ENCODE data around the gene VEPH1. TPM values are rescaled to one million over a fixed set of nuclear protein-coding genes. Genes with fewer than 3 reads are reported as not detected.

VEPH1 gene
- total and polyA plus RNA-seq, 12 donors: 0.07 to 0.85 (median 0.56) TPM; not detected in 5

DNA sequence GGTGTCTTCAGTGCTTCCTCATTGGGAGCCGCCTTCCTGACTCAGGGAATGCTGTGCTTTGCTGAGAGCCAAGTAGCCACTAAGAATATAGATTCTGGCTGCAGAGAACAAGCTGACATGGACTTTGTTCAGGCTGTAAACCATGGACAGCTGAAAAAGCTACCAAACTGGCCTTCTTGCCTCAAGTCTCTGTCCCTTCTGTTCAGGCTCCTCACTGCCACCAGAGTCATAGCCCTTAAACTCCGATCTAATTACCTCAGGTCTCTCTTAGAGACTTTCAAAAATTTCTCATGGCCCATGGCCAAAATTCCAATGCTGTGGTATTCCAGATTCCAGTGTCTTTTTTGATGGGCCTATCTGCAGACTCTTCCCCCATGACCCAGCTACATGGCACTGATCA is 86.0 kb downstream of the VEPH1 start:
- ATAC-seq (no peak), DNase-seq (no peak)
- no peaks in the 10 kb centered on the region for H3K4me1 ChIP-seq
- no peak overlapping the region for H3K27ac ChIP-seq
- TF ChIP-seq, protein P1, sequence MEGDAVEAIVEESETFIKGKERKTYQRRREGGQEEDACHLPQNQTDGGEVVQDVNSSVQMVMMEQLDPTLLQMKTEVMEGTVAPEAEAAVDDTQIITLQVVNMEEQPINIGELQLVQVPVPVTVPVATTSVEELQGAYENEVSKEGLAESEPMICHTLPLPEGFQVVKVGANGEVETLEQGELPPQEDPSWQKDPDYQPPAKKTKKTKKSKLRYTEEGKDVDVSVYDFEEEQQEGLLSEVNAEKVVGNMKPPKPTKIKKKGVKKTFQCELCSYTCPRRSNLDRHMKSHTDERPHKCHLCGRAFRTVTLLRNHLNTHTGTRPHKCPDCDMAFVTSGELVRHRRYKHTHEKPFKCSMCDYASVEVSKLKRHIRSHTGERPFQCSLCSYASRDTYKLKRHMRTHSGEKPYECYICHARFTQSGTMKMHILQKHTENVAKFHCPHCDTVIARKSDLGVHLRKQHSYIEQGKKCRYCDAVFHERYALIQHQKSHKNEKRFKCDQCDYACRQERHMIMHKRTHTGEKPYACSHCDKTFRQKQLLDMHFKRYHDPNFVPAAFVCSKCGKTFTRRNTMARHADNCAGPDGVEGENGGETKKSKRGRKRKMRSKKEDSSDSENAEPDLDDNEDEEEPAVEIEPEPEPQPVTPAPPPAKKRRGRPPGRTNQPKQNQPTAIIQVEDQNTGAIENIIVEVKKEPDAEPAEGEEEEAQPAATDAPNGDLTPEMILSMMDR (IDR thresholded peaks at IDR 0.05): no peak
- intact Hi-C loops (cut with DNase I): no loop called here
- no peak overlapping the region for H3K4me3 ChIP-seq
- WGBS, 2 donors: 68 to 81% methylated on average over 2 of the region's 2 CpGs
- no peaks in the 10 kb centered on the region for H3K9me3 ChIP-seq
- H3K36me3 ChIP-seq: no peaks in the 10 kb centered on the region
- H3K27me3 ChIP-seq: no peaks in the 10 kb centered on the region

DNA sequence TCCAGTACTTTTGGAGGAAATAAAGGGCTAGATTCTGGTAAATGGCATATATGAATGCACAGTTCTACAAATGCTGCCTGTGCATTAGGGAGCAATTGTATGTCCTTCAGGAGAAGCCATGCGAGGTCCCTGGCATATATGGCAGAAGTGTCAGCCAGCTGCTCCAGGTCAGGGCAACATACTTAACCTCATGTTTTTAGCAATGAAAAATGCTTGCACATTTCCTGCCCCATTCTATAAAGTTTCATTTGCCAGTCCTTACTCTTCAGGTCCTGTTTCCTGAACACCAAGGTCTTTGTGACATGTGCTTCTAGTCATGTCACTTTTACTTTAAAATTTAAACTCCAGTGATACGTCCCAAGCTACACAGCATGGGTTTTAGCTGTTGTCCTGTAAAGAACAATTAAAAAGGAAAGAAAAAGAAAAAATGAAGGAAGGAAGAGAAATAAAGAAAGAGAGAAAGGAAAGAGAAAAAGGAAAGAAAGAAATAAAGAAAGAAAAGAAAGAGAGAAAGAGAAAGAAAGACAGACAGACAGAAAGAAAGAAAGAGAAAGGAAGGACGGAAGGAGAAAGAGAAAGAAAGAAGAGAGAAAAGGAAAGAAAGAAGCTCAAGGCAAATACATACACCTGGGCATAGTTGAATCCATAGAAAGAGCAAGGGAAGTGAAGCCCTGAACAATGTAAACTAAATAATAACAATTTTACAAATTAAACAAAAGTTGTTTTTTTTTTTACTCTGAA is 86.7 kb downstream of the VEPH1 start:
- ATAC-seq (no peak), DNase-seq (no peak)
- no peaks in the 10 kb centered on the region for H3K4me1 ChIP-seq
- 72 to 79% methylated on average over 3 of the region's 3 CpGs for WGBS, 2 donors
- H3K36me3 ChIP-seq: no peaks in the 10 kb centered on the region
- H3K4me3 ChIP-seq: no peak overlapping the region
- TF ChIP-seq, protein P1 (IDR thresholded peaks at IDR 0.05): no peak
- H3K27me3 ChIP-seq: no peaks in the 10 kb centered on the region
- no peak overlapping the region for H3K27ac ChIP-seq
- H3K9me3 ChIP-seq: no peaks in the 10 kb centered on the region
- intact Hi-C loops (cut with DNase I): no loop called here

DNA sequence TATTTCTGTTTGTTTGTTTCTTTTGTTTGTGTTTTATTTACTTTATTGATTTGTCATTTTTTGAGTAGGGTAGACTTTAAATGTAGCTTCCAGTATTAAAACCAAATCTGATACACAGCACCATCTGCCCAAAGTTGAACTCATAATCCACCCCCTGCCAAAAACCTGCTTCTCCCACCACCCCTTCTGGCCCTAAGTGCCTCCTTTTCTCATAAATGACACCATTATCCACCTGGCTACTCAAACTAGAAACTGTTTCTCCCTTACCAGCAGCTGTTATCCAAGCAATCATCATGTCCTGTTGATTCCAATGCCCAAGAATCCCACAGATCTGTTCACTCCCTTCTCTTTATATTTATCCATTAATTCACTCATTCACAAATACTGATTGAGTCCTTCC is 88.4 kb downstream of the VEPH1 start:
- no peaks in the 10 kb centered on the region for H3K9me3 ChIP-seq
- no peak overlapping the region for H3K4me3 ChIP-seq
- intact Hi-C loops (cut with DNase I): no loop called here
- no peaks in the 10 kb centered on the region for H3K36me3 ChIP-seq
- ATAC-seq (no peak), DNase-seq (no peak)
- TF ChIP-seq, protein P1 (IDR thresholded peaks at IDR 0.05): no peak
- no peaks in the 10 kb centered on the region for H3K4me1 ChIP-seq
- no peak overlapping the region for H3K27ac ChIP-seq
- no peaks in the 10 kb centered on the region for H3K27me3 ChIP-seq

DNA sequence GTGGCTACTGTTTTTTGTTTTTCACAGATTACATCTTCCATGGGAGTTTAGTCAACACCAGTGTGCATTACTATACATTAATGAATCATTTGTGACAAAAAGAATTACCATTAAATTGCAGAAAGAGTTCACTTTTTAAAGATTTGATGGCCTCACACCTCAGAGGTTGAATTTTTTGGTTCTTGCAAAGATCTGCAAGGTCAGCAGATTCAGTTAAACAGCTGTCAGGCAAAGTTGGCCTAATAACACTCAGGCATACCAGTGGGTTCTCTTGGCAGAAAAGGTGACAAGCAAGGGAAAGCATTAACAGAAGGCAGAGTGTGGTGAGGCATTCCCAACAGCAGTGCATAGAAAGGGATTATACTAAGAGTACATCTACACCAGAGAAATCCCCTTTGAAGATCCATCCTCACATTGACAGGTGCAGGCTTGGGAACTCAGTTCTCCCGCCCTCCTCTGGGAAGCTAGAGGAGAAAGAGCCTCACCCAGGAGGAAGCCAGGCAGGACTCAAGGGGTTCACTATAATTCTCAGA is 90.8 kb downstream of the VEPH1 start:
- no peaks in the 10 kb centered on the region for H3K9me3 ChIP-seq
- H3K27ac ChIP-seq: no peak overlapping the region
- H3K4me3 ChIP-seq: no peak overlapping the region
- intact Hi-C loops (cut with DNase I): no loop called here
- DNase-seq (no peak), ATAC-seq (no peak)
- WGBS, 2 donors: 79 to 87% methylated on average over 1 of the region's 1 CpG
- H3K27me3 ChIP-seq: no peaks in the 10 kb centered on the region
- no peaks in the 10 kb centered on the region for H3K4me1 ChIP-seq
- TF ChIP-seq, protein P1 (IDR thresholded peaks at IDR 0.05): no peak
- no peaks in the 10 kb centered on the region for H3K36me3 ChIP-seq
